IMR-90 (cell line): ENCODE measurements around the gene C1GALT1. TPM values are rescaled to one million over a fixed set of nuclear protein-coding genes. Genes with fewer than 3 reads are reported as not detected.

Source experiments
- ATAC-seq: fragments of 200-7000 bp; cut with Tn5 transposase; 2 replicates; pipeline ENCODE4 v1.9.1; 2020; ENCODE audit warnings: low read depth, mild to moderate bottlenecking, moderate library complexity
- BruUV-seq: library from RNA; stranded (reverse); fragments of 400-500 nt; replicated peaks from 2 replicates; lab custom pipeline; 2021; lab: Mats Ljungman, UMichigan
- CTCF ChIA-PET: fragments of 300-600 bp; formaldehyde crosslinking; extraction: SDS; loops from one replicate; lab custom pipeline; 2021; ENCODE audit warnings: antibody characterized with exemption; lab: Yijun Ruan, JAX
- POLR2A ChIA-PET: fragments of 300-600 bp; sonication (Branson Sonifier 250); formaldehyde crosslinking; loops from one replicate; lab custom pipeline; 2022; ENCODE audit warnings: antibody characterized with exemption; ENCODE audit not compliant: unreplicated experiment; lab: Charles Lee
- DNase-seq: peaks from one replicate; pipeline ENCODE4 v3.0.0; 2013
- H2AFZ ChIP-seq: replicated peaks from 2 replicates; pipeline ENCODE3; 2013; ENCODE audit warnings: low read length, mild to moderate bottlenecking; ENCODE audit not compliant: poor library complexity
- H2AK5ac ChIP-seq: 2 replicates; pipeline ENCODE4 v1.6.1; 2013; ENCODE audit warnings: low read depth, low read length, inconsistent platforms
- H2AK9ac ChIP-seq: replicated peaks from 2 replicates; pipeline ENCODE3; 2013; ENCODE audit warnings: mild to moderate bottlenecking, low read depth, low read length, moderate library complexity; ENCODE audit not compliant: poor library complexity
- H2BK120ac ChIP-seq: 2 replicates; pipeline ENCODE4 v1.6.1; 2013; ENCODE audit warnings: low read depth, low read length, inconsistent platforms
- H2BK15ac ChIP-seq: 3 replicates; pipeline ENCODE4 v1.6.1; 2013; ENCODE audit warnings: low read depth, low read length, inconsistent platforms
- H2BK20ac ChIP-seq: 2 replicates; pipeline ENCODE4 v1.6.1; 2013; ENCODE audit warnings: low read depth, mild to moderate bottlenecking, inconsistent platforms, low read length, moderate library complexity
- H2BK5ac ChIP-seq: 2 replicates; pipeline ENCODE4 v1.6.1; 2013; ENCODE audit warnings: mild to moderate bottlenecking, low read depth, low read length, inconsistent platforms; ENCODE audit not compliant: poor library complexity, severe bottlenecking
- H3K14ac ChIP-seq: replicated peaks from 2 replicates; pipeline ENCODE4 v1.6.1; 2013; ENCODE audit warnings: low read depth, low read length, inconsistent platforms
- H3K18ac ChIP-seq: 2 replicates; pipeline ENCODE4 v1.6.1; 2013; ENCODE audit warnings: low read depth, low read length, control low read depth
- H3K23ac ChIP-seq: 2 replicates; pipeline ENCODE4 v1.6.1; 2013; ENCODE audit warnings: low read depth, low read length, inconsistent platforms
- H3K27ac ChIP-seq: 2 replicates; pipeline ENCODE4 v1.5.1; 2013; ENCODE audit warnings: mild to moderate bottlenecking, control low read depth, low read length; ENCODE audit not compliant: insufficient read depth
- H3K27me3 ChIP-seq: 2 replicates; pipeline ENCODE4 v1.6.1; 2013; ENCODE audit warnings: low read length; ENCODE audit not compliant: control insufficient read depth, insufficient read depth
- H3K36me3 ChIP-seq: 2 replicates; pipeline ENCODE4 v1.6.1; 2013; ENCODE audit warnings: low read length, mixed read lengths; ENCODE audit not compliant: control insufficient read depth, insufficient read depth
- H3K4ac ChIP-seq: 2 replicates; pipeline ENCODE4 v1.6.1; 2013; ENCODE audit warnings: low read depth, low read length, inconsistent platforms
- H3K4me1 ChIP-seq: 2 replicates; pipeline ENCODE4 v1.6.1; 2013; ENCODE audit warnings: low read length, mixed read lengths; ENCODE audit not compliant: control insufficient read depth, insufficient read depth
- H3K4me2 ChIP-seq: 2 replicates; pipeline ENCODE4 v1.6.1; 2013; ENCODE audit warnings: low read depth, mild to moderate bottlenecking, control low read depth, low read length, moderate library complexity
- H3K4me3 ChIP-seq: 2 replicates; pipeline ENCODE4 v1.5.1; 2013; ENCODE audit warnings: low read depth, mild to moderate bottlenecking, control low read depth, low read length, moderate library complexity; ENCODE audit not compliant: insufficient read depth
- H3K56ac ChIP-seq: 2 replicates; pipeline ENCODE4 v1.6.1; 2013; ENCODE audit warnings: low read length, inconsistent platforms; ENCODE audit not compliant: insufficient read depth; ENCODE audit errors: extremely low read depth
- H3K79me1 ChIP-seq, 2 experiments: 2 replicates each; pipeline ENCODE4 v1.6.1; 2013; ENCODE audit warnings: low read length in 2 of 2, inconsistent platforms in 1 of 2, low read depth in 1 of 2
- H3K9ac ChIP-seq: 2 replicates; pipeline ENCODE4 v1.6.1; 2013; ENCODE audit warnings: low read depth, low read length, control low read depth
- H3K9me1 ChIP-seq: 2 replicates; pipeline ENCODE4 v1.6.1; 2013; ENCODE audit warnings: low read length, inconsistent platforms; ENCODE audit not compliant: insufficient read depth
- H3K9me3 ChIP-seq: 2 replicates; pipeline ENCODE4 v1.6.1; 2013; ENCODE audit warnings: low read length; ENCODE audit not compliant: control insufficient read depth, insufficient read depth
- H4K20me1 ChIP-seq: 2 replicates; pipeline ENCODE4 v1.6.1; 2013; ENCODE audit warnings: low read length, inconsistent platforms; ENCODE audit not compliant: insufficient read depth
- H4K5ac ChIP-seq: 2 replicates; pipeline ENCODE4 v1.6.1; 2013; ENCODE audit warnings: mild to moderate bottlenecking, low read depth, low read length, control low read depth
- H4K8ac ChIP-seq, 2 experiments: 2 replicates each; pipeline ENCODE4 v1.6.1; 2013; ENCODE audit warnings: low read depth in 2 of 2, low read length in 2 of 2, control low read depth in 1 of 2, inconsistent platforms in 1 of 2
- H4K91ac ChIP-seq: 2 replicates; pipeline ENCODE4 v1.6.1; 2013; ENCODE audit warnings: low read depth, low read length, inconsistent platforms; ENCODE audit not compliant: insufficient read depth
- BHLHE40 ChIP-seq: fragments of 150-350 bp; IDR thresholded peaks from 2 replicates; pipeline ENCODE4 v1.6.1; 2016; ENCODE audit warnings: mild to moderate bottlenecking, low read depth, low read length
- ELK1 ChIP-seq: fragments of 150-350 bp; IDR thresholded peaks from 2 replicates; pipeline ENCODE4 v1.6.1; 2016; ENCODE audit warnings: low read depth, mild to moderate bottlenecking, low read length, moderate library complexity, borderline replicate concordance
- RCOR1 ChIP-seq: IDR thresholded peaks from 2 replicates; pipeline ENCODE4 v1.6.1; 2012; ENCODE audit warnings: mild to moderate bottlenecking, low read length, improper control_type of control experiment; ENCODE audit not compliant: insufficient replicate concordance
- SMC3 ChIP-seq: fragments of 150-350 bp; IDR thresholded peaks from 2 replicates; pipeline ENCODE4 v1.6.1; 2016; ENCODE audit warnings: low read depth, mild to moderate bottlenecking, antibody characterized with exemption, low read length, moderate library complexity
- dilution Hi-C: fragments of 300-500 bp; cut with HindIII; formaldehyde crosslinking; loops from one replicate; pipeline ENCODE4 v1.14.3; 2018; ENCODE audit warnings: low sequenced_read_pairs; ENCODE audit not compliant: unreplicated experiment
- in situ Hi-C: fragments of 300-500 bp; cut with MboI; formaldehyde crosslinking; loops from 3 replicates; pipeline ENCODE4 v1.14.3; 2019; ENCODE audit warnings: low sequenced_read_pairs, inconsistent platforms, mixed read lengths
- intact Hi-C: fragments of 100-400 bp; cut with micrococcal nuclease; formaldehyde crosslinking; loops from 2 replicates; pipeline ENCODE4 v1.10.0; 2022
- polyA plus RNA-seq, 3 experiments: library from polyadenylated mRNA; depleted of rRNA; stranded (reverse); fragments of >200 nt; gene quantifications; 2 replicates each; pipeline ENCODE4 v1.2.3, GENCODE V29; 2012; ENCODE audit warnings: low replicate concordance in 1 of 3
- total RNA-seq: library from RNA; depleted of rRNA; stranded (reverse); fragments of >200 nt; gene quantifications from 2 replicates; pipeline ENCODE4 v1.2.3, GENCODE V29; 2012

The C1GALT1 gene
- total and polyA plus RNA-seq, 2 of the 4 experiments (the other 2 are of a cell fraction), result 11.6 to 12.2 TPM

- dilution Hi-C loops, result no loop called here
- POLR2A ChIA-PET, result no interaction called here
- Histone ChIP-seq H3K27ac (no peak overlapping the region), H3K18ac (no peak overlapping the region), H3K4ac (no peak overlapping the region), H2AFZ (no peak overlapping the region), H3K9me1 (no peaks in the 10 kb centered on the region), H3K27me3 (no peaks in the 10 kb centered on the region), H3K36me3 (no peaks in the 10 kb centered on the region), H3K9ac (no peak overlapping the region), H4K5ac (no peak overlapping the region), H3K56ac (no peak overlapping the region), H3K9me3 (no peaks in the 10 kb centered on the region), H3K79me1 (no peaks in the 10 kb centered on the region), H3K4me3 (no peak overlapping the region), H2BK5ac (no peak overlapping the region), H3K23ac (no peak overlapping the region), H3K4me2 (no peak overlapping the region), H2AK5ac (no peak overlapping the region), H4K8ac (no peak overlapping the region), H2BK15ac (no peak overlapping the region), H2BK20ac (no peak overlapping the region), H2AK9ac (no peak overlapping the region), H4K91ac (no peak overlapping the region), H4K20me1 (no peaks in the 10 kb centered on the region), H3K14ac (no peak overlapping the region), H3K4me1 (no peaks in the 10 kb centered on the region), H2BK120ac (no peak overlapping the region)
- no peak for TF ChIP-seq BHLHE40
- no peak for TF ChIP-seq SMC3
- TF ChIP-seq RCOR1, result no peak
- TF ChIP-seq ELK1, result no peak
- DNase-seq, result no peak
- in situ Hi-C loops, result no loop called here
- CTCF ChIA-PET, result no interaction called here
- ATAC-seq, result no peak
- BruUV-seq, result no TSS peak
- intact Hi-C loops, result no loop called here
Observed at GRCh38 chr7:7261863-7262262, 79.5 kb downstream of the C1GALT1 start.
